ENCODE results near the gene TNFAIP1. TPM values are rescaled to one million over a fixed set of nuclear protein-coding genes. Genes with fewer than 3 reads are reported as not detected.

Gene TNFAIP1
- total RNA-seq, 2 experiments from 2014 or later, result 25.5 to 26.1 TPM

Small RNA genes lying within 50 kb of the gene (microRNA-seq; reads per million reads assigned to microRNA genes)
- 4.2 reads per million, percentile 10 among the genes with 10 or more reads in this experiment for gene MIR4723 (ENCODE audit: borderline replicate concordance)

Other genes starting within 250 kb of the TNFAIP1 start
- 10 to 100 TPM; 31.0 to 49.3 TPM for gene TMEM97, start 16.6 kb upstream of the TNFAIP1 start, total RNA-seq
- 10 to 100 TPM; 12.9 to 17.3 TPM for gene IFT20, start 289 bp upstream of the TNFAIP1 start, total RNA-seq
- gene POLDIP2, start 21.8 kb downstream of the TNFAIP1 start, total RNA-seq, result 10 to 100 TPM; 84.9 to 98.4 TPM
- gene SEBOX, start 29.4 kb downstream of the TNFAIP1 start, total RNA-seq, result not detected
- gene VTN, start 34.5 kb downstream of the TNFAIP1 start, total RNA-seq, result under 1 TPM in 1 of 2 experiments, not detected in 1; 0.21 TPM
- gene SARM1, start 35.9 kb downstream of the TNFAIP1 start, total RNA-seq, result 10 to 100 TPM; 18.1 to 21.9 TPM
- gene SLC46A1, start 70.5 kb downstream of the TNFAIP1 start, total RNA-seq, result 1 to 10 TPM; 3.0 to 4.0 TPM
- not detected for gene SLC13A2, start 137.9 kb downstream of the TNFAIP1 start, total RNA-seq
- gene FOXN1, start 170.6 kb downstream of the TNFAIP1 start, total RNA-seq, result not detected
- gene UNC119, start 216.9 kb downstream of the TNFAIP1 start, total RNA-seq, result 10 to 100 TPM; 35.9 to 48.7 TPM
- 10 to 100 TPM; 38.7 to 41.4 TPM for gene PIGS, start 235.8 kb downstream of the TNFAIP1 start, total RNA-seq
- 100 to 1,000 TPM; 131 to 133 TPM for gene ALDOC, start 241.1 kb downstream of the TNFAIP1 start, total RNA-seq

All from activated CD4-positive, alpha-beta T cell treated with anti-CD3 and anti-CD28 coated beads for 36 hours (primary cell).